Measurements from ENCODE around the gene AASDH. TPM values are rescaled to one million over a fixed set of nuclear protein-coding genes. Genes with fewer than 3 reads are reported as not detected.

The AASDH gene
- total RNA-seq, 1 experiment from 2014 or later, result 3.8 TPM

DNA sequence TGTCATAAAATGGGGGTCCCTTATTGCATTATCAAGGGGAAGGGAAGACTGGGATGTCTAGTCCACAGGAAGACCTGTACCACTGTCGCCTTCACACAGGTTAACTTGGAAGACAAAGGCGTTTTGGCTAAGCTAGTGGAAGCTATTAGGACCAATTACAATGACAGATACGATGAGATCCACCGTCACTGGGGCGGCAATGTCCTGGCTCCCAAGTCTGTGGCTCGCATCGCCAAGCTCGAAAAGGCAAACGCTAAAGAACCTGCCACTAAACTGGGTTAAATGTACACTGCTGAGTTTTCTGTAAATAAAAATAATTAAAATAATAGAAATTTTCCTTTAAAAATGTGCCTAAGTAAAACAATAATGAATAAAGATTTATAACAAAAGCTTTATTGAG is 30.6 kb downstream of the AASDH start:
- ChIA-PET CTCF (no interaction called here), POLR2A (ENCODE audit: low non-redundant PET) (no interaction called here)
- TF ChIP-seq EZH2 (IDR thresholded peaks at IDR 0.05; ENCODE audit: borderline replicate concordance, low read depth, low read length, poor library complexity, severe bottlenecking), result no peak
- no peak overlapping the region for H3K4me3 ChIP-seq (ENCODE audit: low read depth, low read length, poor library complexity, severe bottlenecking)
- DNase-seq (ENCODE audit: low spot score), result no peak
- H3K4me1 ChIP-seq (ENCODE audit: insufficient read depth, low read length, poor library complexity, severe bottlenecking), result no peaks in the 10 kb centered on the region
- no peaks in the 10 kb centered on the region for H3K27me3 ChIP-seq (replicated peaks; ENCODE audit: insufficient read depth, low read depth, low read length, poor library complexity)
- no peaks in the 10 kb centered on the region for H3K36me3 ChIP-seq (ENCODE audit: insufficient read depth, low read length, poor library complexity, severe bottlenecking)
- BruUV-seq (replicated peaks), result no TSS peak
- intact Hi-C loops (cut with micrococcal nuclease; ENCODE audit: unreplicated experiment), result no loop called here
- H3K9me3 ChIP-seq (ENCODE audit: low read depth, low read length, poor library complexity, severe bottlenecking), result no peaks in the 10 kb centered on the region
- no peak overlapping the region for H3K27ac ChIP-seq (ENCODE audit: low read depth, low read length, poor library complexity, severe bottlenecking)

DNA sequence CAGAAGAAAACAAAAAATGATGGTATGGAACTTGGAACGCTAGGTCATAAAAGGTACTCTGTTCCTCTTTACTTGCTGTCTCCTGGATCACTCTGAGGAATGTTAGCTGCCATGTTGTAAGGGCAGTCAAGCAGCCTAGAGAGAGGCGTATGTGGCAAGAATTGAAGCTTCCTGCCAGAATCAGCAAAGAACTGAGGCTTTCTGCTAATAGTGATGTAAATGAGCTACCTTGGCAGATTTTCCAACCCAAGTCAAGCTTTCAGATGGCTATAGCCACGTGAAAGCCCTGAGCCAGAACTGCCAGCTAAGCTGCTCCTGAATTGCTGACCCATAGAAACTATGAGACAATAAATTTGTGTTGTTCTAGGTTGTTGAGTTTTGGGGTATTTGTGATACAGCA is 38.7 kb downstream of the AASDH start:
- BruUV-seq (replicated peaks), result no TSS peak
- POLR2A ChIA-PET (ENCODE audit: low non-redundant PET), result no interaction called here

GRCh38 chr4:56345458-56345857 is 41.8 kb downstream of the AASDH start:
- no peak overlapping the region for H3K4me3 ChIP-seq (ENCODE audit: low read depth, low read length, poor library complexity, severe bottlenecking)
- TF ChIP-seq, protein P1, sequence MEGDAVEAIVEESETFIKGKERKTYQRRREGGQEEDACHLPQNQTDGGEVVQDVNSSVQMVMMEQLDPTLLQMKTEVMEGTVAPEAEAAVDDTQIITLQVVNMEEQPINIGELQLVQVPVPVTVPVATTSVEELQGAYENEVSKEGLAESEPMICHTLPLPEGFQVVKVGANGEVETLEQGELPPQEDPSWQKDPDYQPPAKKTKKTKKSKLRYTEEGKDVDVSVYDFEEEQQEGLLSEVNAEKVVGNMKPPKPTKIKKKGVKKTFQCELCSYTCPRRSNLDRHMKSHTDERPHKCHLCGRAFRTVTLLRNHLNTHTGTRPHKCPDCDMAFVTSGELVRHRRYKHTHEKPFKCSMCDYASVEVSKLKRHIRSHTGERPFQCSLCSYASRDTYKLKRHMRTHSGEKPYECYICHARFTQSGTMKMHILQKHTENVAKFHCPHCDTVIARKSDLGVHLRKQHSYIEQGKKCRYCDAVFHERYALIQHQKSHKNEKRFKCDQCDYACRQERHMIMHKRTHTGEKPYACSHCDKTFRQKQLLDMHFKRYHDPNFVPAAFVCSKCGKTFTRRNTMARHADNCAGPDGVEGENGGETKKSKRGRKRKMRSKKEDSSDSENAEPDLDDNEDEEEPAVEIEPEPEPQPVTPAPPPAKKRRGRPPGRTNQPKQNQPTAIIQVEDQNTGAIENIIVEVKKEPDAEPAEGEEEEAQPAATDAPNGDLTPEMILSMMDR (conservative IDR thresholded peaks at IDR 0.05; ENCODE audit: low read depth, low read length), result no peak
- TF ChIP-seq EZH2 (IDR thresholded peaks at IDR 0.05; ENCODE audit: borderline replicate concordance, low read depth, low read length, poor library complexity, severe bottlenecking), result no peak
- no peaks in the 10 kb centered on the region for H3K9me3 ChIP-seq (ENCODE audit: low read depth, low read length, poor library complexity, severe bottlenecking)
- ChIA-PET POLR2A (ENCODE audit: low non-redundant PET) (no interaction called here), CTCF (no interaction called here)
- H3K4me1 ChIP-seq (ENCODE audit: insufficient read depth, low read length, poor library complexity, severe bottlenecking), result no peaks in the 10 kb centered on the region
- no peak for DNase-seq (ENCODE audit: low spot score)
- no peaks in the 10 kb centered on the region for H3K27me3 ChIP-seq (replicated peaks; ENCODE audit: insufficient read depth, low read depth, low read length, poor library complexity)
- H3K36me3 ChIP-seq (ENCODE audit: insufficient read depth, low read length, poor library complexity, severe bottlenecking), result no peaks in the 10 kb centered on the region
- no peak overlapping the region for H3K27ac ChIP-seq (ENCODE audit: low read depth, low read length, poor library complexity, severe bottlenecking)
- intact Hi-C loops (cut with micrococcal nuclease; ENCODE audit: unreplicated experiment), result no loop called here
- no TSS peak for BruUV-seq (replicated peaks)

More for the DNA sequence above, 38.7 kb downstream of the AASDH start:
- no peak for DNase-seq (ENCODE audit: low spot score)
- H3K4me1 ChIP-seq (ENCODE audit: insufficient read depth, low read length, poor library complexity, severe bottlenecking), result no peaks in the 10 kb centered on the region
- CTCF ChIA-PET, result no interaction called here
- no peak overlapping the region for H3K4me3 ChIP-seq (ENCODE audit: low read depth, low read length, poor library complexity, severe bottlenecking)
- TF ChIP-seq, protein P1 (conservative IDR thresholded peaks at IDR 0.05; ENCODE audit: low read depth, low read length), result no peak
- no peak for TF ChIP-seq EZH2 (IDR thresholded peaks at IDR 0.05; ENCODE audit: borderline replicate concordance, low read depth, low read length, poor library complexity, severe bottlenecking)
- H3K27me3 ChIP-seq (replicated peaks; ENCODE audit: insufficient read depth, low read depth, low read length, poor library complexity), result no peaks in the 10 kb centered on the region
- H3K9me3 ChIP-seq (ENCODE audit: low read depth, low read length, poor library complexity, severe bottlenecking), result no peaks in the 10 kb centered on the region
- no peak overlapping the region for H3K27ac ChIP-seq (ENCODE audit: low read depth, low read length, poor library complexity, severe bottlenecking)
- H3K36me3 ChIP-seq (ENCODE audit: insufficient read depth, low read length, poor library complexity, severe bottlenecking), result no peaks in the 10 kb centered on the region
- intact Hi-C loops (cut with micrococcal nuclease; ENCODE audit: unreplicated experiment), result no loop called here

DNA sequence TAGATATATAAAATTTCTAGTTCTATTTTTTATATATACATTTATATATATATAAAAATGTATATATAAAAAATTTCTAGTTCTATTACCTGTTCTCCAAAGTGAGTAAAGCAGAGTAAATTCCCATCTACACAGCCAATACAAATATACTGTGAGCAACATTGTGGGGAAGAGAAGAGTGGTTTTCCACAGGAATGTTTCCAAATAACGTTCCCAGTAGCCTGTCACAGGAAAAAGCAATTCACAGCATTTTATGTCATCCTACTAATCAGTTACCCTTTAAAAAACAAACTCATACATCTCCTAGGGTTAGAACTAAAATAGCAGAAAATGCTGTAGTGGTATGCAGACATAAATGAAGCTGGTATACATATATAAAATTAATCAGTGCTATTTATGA is 44.5 kb downstream of the AASDH start:
- POLR2A ChIA-PET (ENCODE audit: low non-redundant PET), result no interaction called here
- H3K9me3 ChIP-seq (ENCODE audit: low read depth, low read length, poor library complexity, severe bottlenecking), result no peaks in the 10 kb centered on the region
- DNase-seq (ENCODE audit: low spot score), result no peak
- H3K36me3 ChIP-seq (ENCODE audit: insufficient read depth, low read length, poor library complexity, severe bottlenecking), result no peaks in the 10 kb centered on the region
- CTCF ChIA-PET, result no interaction called here
- TF ChIP-seq, protein P1 (conservative IDR thresholded peaks at IDR 0.05; ENCODE audit: low read depth, low read length), result no peak
- TF ChIP-seq EZH2 (IDR thresholded peaks at IDR 0.05; ENCODE audit: borderline replicate concordance, low read depth, low read length, poor library complexity, severe bottlenecking), result no peak
- H3K27ac ChIP-seq (ENCODE audit: low read depth, low read length, poor library complexity, severe bottlenecking), result no peak overlapping the region
- H3K4me3 ChIP-seq (ENCODE audit: low read depth, low read length, poor library complexity, severe bottlenecking), result no peak overlapping the region
- no peaks in the 10 kb centered on the region for H3K4me1 ChIP-seq (ENCODE audit: insufficient read depth, low read length, poor library complexity, severe bottlenecking)
- intact Hi-C loops (cut with micrococcal nuclease; ENCODE audit: unreplicated experiment), result no loop called here
- no peaks in the 10 kb centered on the region for H3K27me3 ChIP-seq (replicated peaks; ENCODE audit: insufficient read depth, low read depth, low read length, poor library complexity)
- no TSS peak for BruUV-seq (replicated peaks)
